Vagina (tissue), 2 donors: ENCODE data around the gene MC2R. TPM values are rescaled to one million over a fixed set of nuclear protein-coding genes. Genes with fewer than 3 reads are reported as not detected.

ENCODE experiments used
- DNase-seq, 2 donors: peaks; one replicate each; pipeline ENCODE4 v3.0.0-alpha.2; 2017; ENCODE audit errors: extremely low spot score in 2 of 2
- H3K27ac ChIP-seq: fragments of 200-600 bp; sonication (generic); one replicate; pipeline ENCODE4 v1.5.1; 2019
- H3K27me3 ChIP-seq: fragments of 200-600 bp; sonication (generic); one replicate; pipeline ENCODE4 v1.5.1; 2019
- H3K36me3 ChIP-seq, 2 donors: fragments of 200-600 bp; sonication (generic); one replicate each; pipeline ENCODE4 v1.5.1; 2017 to 2019
- H3K4me1 ChIP-seq: fragments of 200-600 bp; sonication (generic); one replicate; pipeline ENCODE4 v1.5.1; 2019
- H3K4me3 ChIP-seq, 2 donors: fragments of 200-600 bp; sonication (generic); 1 replicate in 1 of 2; 2 replicates in 1 of 2; pipeline ENCODE4 v1.5.1; 2016 to 2019
- H3K9me3 ChIP-seq: fragments of 200-600 bp; sonication (generic); one replicate; pipeline ENCODE4 v1.5.1; 2019
- CTCF ChIP-seq, 3 experiments: fragments of 450-650 bp in 2 of 3; fragments of 200-600 bp in 1 of 3; sonication (generic) in 1 of 3; IDR thresholded peaks; one replicate each; pipeline ENCODE4 v1.5.1; 2017 to 2019; ENCODE audit warnings: antibody characterized with exemption in 3 of 3, mild to moderate bottlenecking in 2 of 3, moderate library complexity in 2 of 3
- POLR2A ChIP-seq, 2 donors: fragments of 450-650 bp; IDR thresholded peaks; one replicate each; pipeline ENCODE4 v1.6.1; 2017; ENCODE audit warnings: antibody characterized with exemption in 2 of 2, mild to moderate bottlenecking in 2 of 2, moderate library complexity in 2 of 2
- POLR2AphosphoS5 ChIP-seq, 2 donors: sonication (generic); formaldehyde crosslinking; IDR thresholded peaks; one replicate each; pipeline ENCODE4 v1.9.0; 2017; ENCODE audit warnings: antibody characterized with exemption in 2 of 2, mild to moderate bottlenecking in 2 of 2, low read depth in 1 of 2; ENCODE audit not compliant: insufficient read depth in 1 of 2
- intact Hi-C: fragments of 100-400 bp; cut with DNase I; formaldehyde crosslinking; loops from one replicate; pipeline ENCODE4 v1.15.1; 2023
- total RNA-seq: library from RNA; depleted of rRNA; stranded (reverse); fragments of >200 nt; gene quantifications from one replicate; pipeline ENCODE4 v1.2.3, GENCODE V29; 2016

MC2R gene
- total RNA-seq, 1 donor from 2014 or later: not detected

- intact Hi-C loops: no loop called here
Measured at GRCh38 chr18:13849791-13850190, 65.5 kb downstream of the MC2R start.

GRCh38 chr18:13836559-13836958 lies 78.8 kb downstream of the MC2R start:
- no peaks in the 10 kb centered on the region for H3K9me3 ChIP-seq
- intact Hi-C loops: no loop called here
- H3K27me3 ChIP-seq: no peaks in the 10 kb centered on the region
- no peak overlapping the region for H3K4me3 ChIP-seq
- H3K36me3 ChIP-seq: no peaks in the 10 kb centered on the region
- H3K27ac ChIP-seq: no peak overlapping the region
- H3K4me1 ChIP-seq: no peaks in the 10 kb centered on the region
- no peak for TF ChIP-seq CTCF (IDR thresholded peaks at IDR 0.05)
- TF ChIP-seq POLR2A (IDR thresholded peaks at IDR 0.05): no peak
- no peak for TF ChIP-seq POLR2AphosphoS5 (IDR thresholded peaks at IDR 0.05; ENCODE audit: insufficient read depth in 1 of 2, low read depth in 1 of 2)
- DNase-seq: no peak

More at GRCh38 chr18:13849791-13850190, 65.5 kb downstream of the MC2R start:
- no peak for DNase-seq
- no peaks in the 10 kb centered on the region for H3K36me3 ChIP-seq
- TF ChIP-seq CTCF (IDR thresholded peaks at IDR 0.05): no peak
- no peak for TF ChIP-seq POLR2AphosphoS5 (IDR thresholded peaks at IDR 0.05; ENCODE audit: insufficient read depth in 1 of 2, low read depth in 1 of 2)
- TF ChIP-seq POLR2A (IDR thresholded peaks at IDR 0.05): no peak
- H3K9me3 ChIP-seq: no peaks in the 10 kb centered on the region
- no peak overlapping the region for H3K27ac ChIP-seq
- no peak overlapping the region for H3K4me3 ChIP-seq
- H3K27me3 ChIP-seq: no peaks in the 10 kb centered on the region
- H3K4me1 ChIP-seq: no peaks in the 10 kb centered on the region

GRCh38 chr18:13835202-13835601 lies 80.1 kb downstream of the MC2R start:
- intact Hi-C loops: no loop called here
- H3K4me3 ChIP-seq: no peak overlapping the region
- H3K27me3 ChIP-seq: no peaks in the 10 kb centered on the region
- H3K4me1 ChIP-seq: no peaks in the 10 kb centered on the region
- H3K36me3 ChIP-seq: no peaks in the 10 kb centered on the region
- DNase-seq: no peak
- TF ChIP-seq CTCF (IDR thresholded peaks at IDR 0.05) (no peak), POLR2AphosphoS5 (IDR thresholded peaks at IDR 0.05; ENCODE audit: insufficient read depth in 1 of 2, low read depth in 1 of 2) (no peak), POLR2A (IDR thresholded peaks at IDR 0.05) (no peak)
- no peak overlapping the region for H3K27ac ChIP-seq
- no peaks in the 10 kb centered on the region for H3K9me3 ChIP-seq

- H3K4me3 ChIP-seq: no peak overlapping the region
- intact Hi-C loops: no loop called here
- no peak for DNase-seq
- no peaks in the 10 kb centered on the region for H3K4me1 ChIP-seq
- no peak overlapping the region for H3K27ac ChIP-seq
- TF ChIP-seq POLR2AphosphoS5 (IDR thresholded peaks at IDR 0.05; ENCODE audit: insufficient read depth in 1 of 2, low read depth in 1 of 2) (no peak), CTCF (IDR thresholded peaks at IDR 0.05) (no peak), POLR2A (IDR thresholded peaks at IDR 0.05) (no peak)
- no peaks in the 10 kb centered on the region for H3K36me3 ChIP-seq
- H3K27me3 ChIP-seq: no peaks in the 10 kb centered on the region
- no peaks in the 10 kb centered on the region for H3K9me3 ChIP-seq
Measured at GRCh38 chr18:13834496-13835015, 80.8 kb downstream of the MC2R start.

Other genes with a start within 250 kb of the MC2R start
- 12.8 TPM for gene FAM210A, start 189.0 kb downstream of the MC2R start, total RNA-seq
- gene RNMT, start 188.9 kb downstream of the MC2R start, total RNA-seq: 12.8 TPM
- 0.74 TPM for gene MC5R, start 91.4 kb downstream of the MC2R start, total RNA-seq
- 5.6 TPM for gene ZNF519, start 216.9 kb upstream of the MC2R start, total RNA-seq